ENCODE data around the gene ACP2.

DNA sequence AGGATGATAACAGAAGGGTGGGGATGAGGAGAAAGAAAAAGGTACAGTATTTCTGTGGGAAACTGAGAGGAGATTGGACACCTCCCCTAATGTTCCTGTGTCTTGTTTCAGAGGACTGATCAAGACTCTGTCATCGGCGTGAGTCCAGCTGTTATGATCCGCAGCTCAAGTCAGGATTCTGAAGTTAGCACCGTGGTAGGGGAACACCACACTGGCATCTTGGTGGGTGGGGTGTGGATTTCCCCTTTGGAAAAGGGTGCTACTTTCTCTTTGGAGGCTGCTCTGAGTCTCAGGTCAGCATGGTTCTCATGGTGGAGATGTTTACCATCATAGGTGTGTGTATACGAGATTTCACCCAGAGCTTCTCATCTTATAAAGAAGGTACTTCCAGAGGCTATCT lies 46.8 kb upstream of the ACP2 start:
- no peak for TF ChIP-seq TARDBP (IDR thresholded peaks at IDR 0.05)
- TF ChIP-seq L3MBTL2 (conservative IDR thresholded peaks at IDR 0.05): no peak
